Measurements from ENCODE around the gene RAB6B. TPM values are rescaled to one million over a fixed set of nuclear protein-coding genes. Genes with fewer than 3 reads are reported as not detected.

The RAB6B gene
- total RNA-seq, 1 experiment from 2014 or later, result 14.1 TPM

GRCh38 chr3:133820889-133821675, 74.6 kb downstream of the RAB6B start:
- intact Hi-C loops (cut with micrococcal nuclease), result loop anchor here (5.0 kb wide), 1 partner anchor 159 kb away; the partner anchor contains the start of gene TOPBP1

GRCh38 chr3:133820129-133820528, 75.6 kb downstream of the RAB6B start:
- DNase-seq (ENCODE audit: low read depth, low spot score) (no peak), ATAC-seq (no peak)
- CTCF ChIA-PET, result no interaction called here
- TF ChIP-seq ZNF274 (IDR thresholded peaks at IDR 0.05; ENCODE audit: low read depth, low read length) (no peak), RAD21 (IDR thresholded peaks at IDR 0.05; ENCODE audit: low read depth) (no peak), MAX (IDR thresholded peaks at IDR 0.05) (no peak), CTCF (IDR thresholded peaks at IDR 0.05 in 2 of 3, conservative IDR thresholded peaks at IDR 0.05 in 1 of 3; ENCODE audit: borderline replicate concordance in 1 of 3, insufficient read depth in 1 of 3, low read depth in 2 of 3, low read length in 2 of 3) (no peak), SRF (IDR thresholded peaks at IDR 0.05; ENCODE audit: low read depth) (no peak), ZFX (IDR thresholded peaks at IDR 0.05) (no peak), REST (IDR thresholded peaks at IDR 0.05; ENCODE audit: low read depth) (no peak), ZBTB33 (IDR thresholded peaks at IDR 0.05; ENCODE audit: extremely low read depth, insufficient replicate concordance, low read length) (no peak), POLR2AphosphoS5 (IDR thresholded peaks at IDR 0.05; ENCODE audit: low read depth, low read length) (no peak)

More at GRCh38 chr3:133820889-133821675, 74.6 kb downstream of the RAB6B start:
- BruUV-seq (replicated peaks), result no TSS peak
- H3K4me2 ChIP-seq (ENCODE audit: low read length), result no peak overlapping the region
- no peaks in the 10 kb centered on the region for H3K9me3 ChIP-seq (ENCODE audit: control insufficient read depth in 1 of 2, insufficient read depth in 1 of 2, low read depth in 1 of 2, low read length in 2 of 2)
- ATAC-seq (no peak), DNase-seq (ENCODE audit: low read depth, low spot score) (no peak)
- H3K9ac ChIP-seq (ENCODE audit: low read length), result no peak overlapping the region
- ChIA-PET POLR2A (no interaction called here), RAD21 (ENCODE audit: low non-redundant PET in 1 of 2, low total read pairs in 2 of 2, uncharacterized antibody in 2 of 2, unreplicated experiment in 2 of 2) (no interaction called here), CTCF (no interaction called here)
- TF ChIP-seq SRF (IDR thresholded peaks at IDR 0.05; ENCODE audit: low read depth) (0 out of 2 replicates have a peak, but pooled peaks have one; percentile 18), EZH2phosphoT487 (IDR thresholded peaks at IDR 0.05; ENCODE audit: borderline replicate concordance) (no peak)
- no peaks in the 10 kb centered on the region for H3K27me3 ChIP-seq (ENCODE audit: insufficient read depth, low read length)
- no peak overlapping the region for H2AFZ ChIP-seq (ENCODE audit: low read depth, low read length, poor library complexity, severe bottlenecking)
- no peak overlapping the region for H3K4me3 ChIP-seq (replicated peaks in 1 of 2; ENCODE audit: low read depth in 1 of 2, low read length in 2 of 2)
- no peaks in the 10 kb centered on the region for H3K79me2 ChIP-seq (ENCODE audit: insufficient read depth, low read length)
- no peaks in the 10 kb centered on the region; a peak in 1 of 4 replicates for H3K4me1 ChIP-seq (ENCODE audit: control insufficient read depth in 1 of 2, insufficient read depth in 2 of 2, low read length in 2 of 2)
- no peaks in the 10 kb centered on the region for H3K9me2 ChIP-seq (ENCODE audit: insufficient read depth)
- peaks cover 33 to 46% of the 10 kb centered on the region in 2 experiments for H3K36me3 ChIP-seq (ENCODE audit: control insufficient read depth in 1 of 2, insufficient read depth in 2 of 2, low read length in 2 of 2)
- H3K27ac ChIP-seq (ENCODE audit: low read depth, low read length), result no peak overlapping the region
- H4K20me1 ChIP-seq (ENCODE audit: insufficient read depth), result no peaks in the 10 kb centered on the region

More at GRCh38 chr3:133820129-133820528, 75.6 kb downstream of the RAB6B start:
- intact Hi-C loops (cut with micrococcal nuclease), result loop anchor here (5.0 kb wide), 1 partner anchor 158 kb away; the partner anchor contains the start of gene TOPBP1
- Histone ChIP-seq H3K9me3 (ENCODE audit: control insufficient read depth in 1 of 2, insufficient read depth in 1 of 2, low read depth in 1 of 2, low read length in 2 of 2) (no peaks in the 10 kb centered on the region), H4K20me1 (ENCODE audit: insufficient read depth) (no peaks in the 10 kb centered on the region), H3K27me3 (ENCODE audit: insufficient read depth, low read length) (no peaks in the 10 kb centered on the region), H3K27ac (ENCODE audit: low read depth, low read length) (no peak overlapping the region), H3K4me1 (ENCODE audit: control insufficient read depth in 1 of 2, insufficient read depth in 2 of 2, low read length in 2 of 2) (no peaks in the 10 kb centered on the region; a peak in 1 of 4 replicates), H3K36me3 (ENCODE audit: control insufficient read depth in 1 of 2, insufficient read depth in 2 of 2, low read length in 2 of 2) (peaks cover 37 to 48% of the 10 kb centered on the region in 2 experiments), H3K79me2 (ENCODE audit: insufficient read depth, low read length) (no peaks in the 10 kb centered on the region), H3K9me2 (ENCODE audit: insufficient read depth) (no peaks in the 10 kb centered on the region), H3K4me2 (ENCODE audit: low read length) (no peak overlapping the region), H3K4me3 (replicated peaks in 1 of 2; ENCODE audit: low read depth in 1 of 2, low read length in 2 of 2) (no peak overlapping the region), H2AFZ (ENCODE audit: low read depth, low read length, poor library complexity, severe bottlenecking) (no peak overlapping the region), H3K9ac (ENCODE audit: low read length) (no peak overlapping the region)
- ChIA-PET POLR2A (no interaction called here), RAD21 (ENCODE audit: low non-redundant PET in 1 of 2, low total read pairs in 2 of 2, uncharacterized antibody in 2 of 2, unreplicated experiment in 2 of 2) (no interaction called here)
- BruUV-seq (replicated peaks), result TSS peak; percentile 28

Data from HCT116 (cell line).